Pulmonary artery endothelial cell (primary cell): Measurements from ENCODE around the gene IREB2. TPM values are rescaled to one million over a fixed set of nuclear protein-coding genes. Genes with fewer than 3 reads are reported as not detected.
"Not testable (repeated sequence)": the region's sequence is repeated elsewhere in the genome, so short reads cannot be mapped to it uniquely, and the experiment has no call there.

Experiments
- DNase-seq: peaks from one replicate; pipeline ENCODE4 v3.0.0-alpha.2; 2011; ENCODE audit warnings: low read depth, low spot score
- total RNA-seq: library from RNA; depleted of rRNA; stranded (reverse); fragments of >200 nt; gene quantifications from 2 replicates; pipeline ENCODE4 v1.2.3, GENCODE V29; 2014

IREB2 gene
- total RNA-seq, 1 donor from 2014 or later: 23.5 TPM

GRCh38 chr15:78434711-78435110 is 3.3 kb upstream of the IREB2 start:
- DNase-seq: not testable (repeated sequence)

- no peak for DNase-seq
Observed at GRCh38 chr15:78437107-78437761, 782 bp upstream of the IREB2 start.

DNA sequence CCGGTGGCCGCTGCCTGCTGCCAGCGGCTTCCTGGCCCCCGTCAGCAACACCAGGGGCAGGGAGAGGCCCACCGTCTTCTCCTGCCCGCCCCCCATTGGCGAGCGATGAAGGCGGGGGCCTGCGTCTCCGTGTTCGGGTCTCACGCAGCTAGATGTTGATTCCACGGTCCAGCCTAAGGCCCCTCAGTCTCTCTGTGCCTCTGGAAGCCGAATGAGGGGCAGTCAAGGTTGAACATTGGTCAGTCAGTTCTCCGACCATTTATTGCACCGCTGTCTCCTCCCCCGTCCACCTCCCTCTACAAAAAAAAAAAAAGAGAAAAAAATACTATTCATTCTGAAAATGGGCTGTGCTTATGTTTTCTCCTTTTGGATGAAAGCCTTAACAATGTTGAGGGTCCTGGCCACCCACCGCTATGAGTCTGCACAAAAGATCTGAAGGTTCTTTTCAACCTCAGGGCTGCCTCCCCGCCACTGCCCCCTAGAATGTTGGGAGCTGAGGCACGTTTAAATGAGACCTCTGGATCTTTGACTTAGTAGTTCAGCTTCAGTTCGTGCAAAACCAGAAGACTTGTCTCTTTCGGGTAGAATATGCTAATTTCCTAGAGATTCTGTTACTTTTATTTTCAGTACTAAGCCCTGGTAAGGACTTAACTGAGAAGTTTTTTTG is 736 bp downstream of the IREB2 start:
- no peak for DNase-seq

- DNase-seq: no peak
Observed at GRCh38 chr15:78440375-78441373, 2.7 kb downstream of the IREB2 start.

GRCh38 chr15:78444255-78444654 is 6.2 kb downstream of the IREB2 start:
- no peak for DNase-seq

GRCh38 chr15:78445875-78446274 is 7.9 kb downstream of the IREB2 start:
- DNase-seq: no peak

- DNase-seq: no peak
Observed at GRCh38 chr15:78446551-78446950, 8.5 kb downstream of the IREB2 start.

DNA sequence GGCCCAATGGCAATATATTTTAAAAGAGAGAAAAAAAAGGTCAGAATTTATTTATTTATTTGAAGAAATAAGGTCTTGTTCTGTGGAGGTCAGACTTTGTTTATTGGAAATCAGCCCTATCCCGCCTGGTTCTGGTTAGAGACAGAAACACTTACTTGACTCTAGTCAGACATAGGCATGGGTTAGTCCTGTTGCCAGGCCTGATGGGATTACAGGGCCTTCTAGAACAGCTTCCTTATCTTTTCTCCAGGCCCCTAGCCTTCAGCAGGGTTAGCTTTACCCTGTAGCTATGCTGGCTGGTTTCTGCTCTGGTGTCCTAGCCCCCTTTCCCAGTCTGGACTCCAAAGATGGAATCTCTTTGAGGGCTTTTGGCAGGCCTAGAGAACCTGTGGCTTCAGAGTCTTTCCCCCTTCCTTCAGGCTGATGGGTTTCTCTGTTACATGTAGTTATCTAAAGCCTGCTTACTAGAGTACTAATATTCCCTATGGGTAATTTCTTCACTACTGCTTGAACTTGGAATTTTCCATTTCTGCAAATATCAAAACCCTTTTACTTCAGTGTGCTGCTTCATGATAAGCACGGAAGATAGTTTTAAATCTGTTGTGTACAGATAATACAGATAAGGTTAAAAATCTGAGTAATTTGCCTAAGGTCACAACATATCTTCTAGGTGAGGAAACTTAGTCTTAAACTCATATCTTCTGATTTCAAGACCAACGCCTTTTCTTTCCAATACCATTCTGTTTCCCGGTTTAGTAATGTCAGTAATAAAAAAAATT is 10.6 kb downstream of the IREB2 start:
- DNase-seq: no peak

DNA sequence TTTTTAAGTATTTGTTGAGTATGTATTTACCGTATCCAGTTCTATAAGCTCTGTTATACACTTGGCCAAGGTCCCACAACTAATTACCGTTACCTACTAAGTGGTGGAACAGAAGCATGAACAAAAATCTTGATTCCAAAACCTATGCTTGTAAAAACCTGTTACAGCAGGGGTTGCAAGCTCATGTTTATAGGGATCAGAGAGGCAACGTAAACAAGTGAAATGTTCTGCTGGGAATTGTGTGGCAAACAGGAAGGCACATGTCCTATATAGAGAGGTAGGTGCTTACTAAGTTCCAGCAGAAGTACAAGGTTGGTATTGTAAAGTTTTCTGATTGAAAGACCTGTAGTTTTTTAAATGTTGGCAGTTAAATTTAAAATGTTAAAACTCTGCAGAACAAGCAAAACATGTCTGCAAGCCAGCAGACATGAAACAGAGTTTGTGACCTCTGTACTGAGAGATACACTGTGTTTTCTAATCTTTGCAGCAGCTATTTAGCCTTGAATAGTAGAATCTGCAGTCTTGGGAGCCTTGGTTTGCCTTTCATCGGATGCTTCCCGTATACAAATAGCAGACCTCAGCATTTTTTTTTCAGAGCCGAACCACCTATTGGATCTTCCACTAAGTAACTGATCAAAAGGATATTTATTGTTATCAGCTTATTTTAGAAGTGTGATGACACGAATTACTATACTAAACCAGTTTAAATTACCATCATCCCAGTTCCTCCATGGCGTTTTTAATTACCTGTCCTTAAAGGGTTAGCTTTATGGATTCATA is 11.4 kb downstream of the IREB2 start:
- DNase-seq: no peak

DNA sequence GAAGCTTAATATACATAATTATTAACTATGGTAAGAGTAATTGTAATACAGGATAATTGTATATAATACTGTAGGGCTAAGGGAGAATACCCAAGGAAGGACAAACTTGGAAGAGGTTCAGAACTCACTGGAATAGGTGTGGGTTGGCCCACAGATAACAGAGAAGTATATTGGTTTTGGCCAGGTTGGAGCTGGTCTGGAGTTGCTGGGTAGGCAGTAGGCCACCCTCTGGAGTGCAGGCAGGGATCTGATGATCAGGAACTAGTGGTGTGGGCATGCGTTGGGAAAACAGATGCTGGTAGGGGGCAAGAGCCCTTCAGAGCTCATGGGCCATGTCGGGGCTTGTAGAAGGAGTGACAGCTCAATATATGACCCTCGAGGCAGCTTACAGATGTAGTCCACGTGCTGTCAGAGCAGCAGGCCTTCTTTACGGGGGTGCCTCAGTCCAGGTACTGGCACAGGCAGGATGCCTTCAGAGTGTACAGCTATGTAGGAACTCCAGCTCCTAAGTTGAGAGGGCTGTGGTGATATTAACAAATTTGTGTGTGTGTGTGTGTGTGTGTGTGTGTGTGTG is 12.4 kb downstream of the IREB2 start:
- DNase-seq: no peak

DNA sequence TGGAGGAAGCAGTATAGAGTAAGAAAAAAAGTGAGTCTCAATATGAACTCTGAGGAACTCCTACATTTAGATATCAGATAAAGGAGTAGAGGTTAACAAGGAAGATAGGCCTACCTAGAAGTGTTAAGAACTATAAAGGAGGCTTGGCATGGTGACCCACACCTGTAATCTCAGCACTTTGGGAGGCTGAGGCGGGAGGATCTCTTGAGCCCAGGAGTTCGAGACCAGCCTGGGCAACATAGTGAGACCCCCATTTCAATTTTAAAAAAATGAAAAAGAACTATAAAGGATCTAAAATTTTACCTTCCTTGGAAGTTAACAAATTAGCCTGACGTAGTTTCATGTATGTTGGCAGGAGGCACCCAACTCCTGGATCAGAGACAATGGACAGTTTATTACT is 14.5 kb downstream of the IREB2 start:
- no peak for DNase-seq

DNA sequence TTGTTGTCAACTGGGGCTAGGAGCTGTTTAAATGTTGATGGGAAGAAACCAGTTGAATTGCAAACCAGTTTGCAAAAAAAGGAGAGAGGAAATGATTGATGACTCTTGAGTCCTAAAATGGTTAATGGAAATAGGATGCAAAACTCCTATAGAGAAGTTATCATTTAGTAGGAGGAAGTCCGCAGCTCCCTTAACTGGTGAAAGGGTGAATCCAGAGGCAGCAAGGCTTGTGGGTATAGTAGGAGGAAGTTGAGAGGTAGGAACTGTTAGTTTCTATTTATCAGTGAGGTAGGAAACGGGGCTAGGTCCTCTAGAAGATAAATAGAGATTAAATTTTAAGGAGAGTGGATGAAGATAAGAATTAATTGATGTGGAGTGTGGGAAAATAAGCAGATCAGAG is 15.4 kb downstream of the IREB2 start:
- no peak for DNase-seq

- no peak for DNase-seq
Observed at GRCh38 chr15:78454992-78455391, 17.0 kb downstream of the IREB2 start.

- DNase-seq: no peak
Observed at GRCh38 chr15:78455749-78456148, 17.7 kb downstream of the IREB2 start.

DNA sequence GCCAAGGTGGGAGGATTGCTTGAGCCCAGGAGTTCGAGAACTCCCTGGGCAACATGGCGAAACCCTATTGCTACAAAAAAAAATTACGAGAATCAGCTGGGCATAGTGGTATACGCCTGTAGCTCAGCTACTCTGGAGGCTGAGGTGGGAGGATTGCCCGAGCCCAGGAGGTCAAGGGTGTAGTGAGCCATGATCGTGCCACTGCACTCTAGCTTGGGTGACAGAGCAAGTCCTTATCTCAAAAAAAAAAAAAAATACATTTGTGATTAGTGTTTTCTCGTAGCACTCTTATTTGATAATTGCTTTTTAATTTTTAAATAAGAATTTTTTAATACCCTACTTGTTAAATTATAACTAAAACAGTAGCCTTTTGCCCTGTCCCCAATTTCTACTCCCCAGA is 18.4 kb downstream of the IREB2 start:
- no peak for DNase-seq

- DNase-seq: no peak
Observed at GRCh38 chr15:78457101-78457500, 19.1 kb downstream of the IREB2 start.

- no peak for DNase-seq
Observed at GRCh38 chr15:78460737-78461136, 22.7 kb downstream of the IREB2 start.

DNA sequence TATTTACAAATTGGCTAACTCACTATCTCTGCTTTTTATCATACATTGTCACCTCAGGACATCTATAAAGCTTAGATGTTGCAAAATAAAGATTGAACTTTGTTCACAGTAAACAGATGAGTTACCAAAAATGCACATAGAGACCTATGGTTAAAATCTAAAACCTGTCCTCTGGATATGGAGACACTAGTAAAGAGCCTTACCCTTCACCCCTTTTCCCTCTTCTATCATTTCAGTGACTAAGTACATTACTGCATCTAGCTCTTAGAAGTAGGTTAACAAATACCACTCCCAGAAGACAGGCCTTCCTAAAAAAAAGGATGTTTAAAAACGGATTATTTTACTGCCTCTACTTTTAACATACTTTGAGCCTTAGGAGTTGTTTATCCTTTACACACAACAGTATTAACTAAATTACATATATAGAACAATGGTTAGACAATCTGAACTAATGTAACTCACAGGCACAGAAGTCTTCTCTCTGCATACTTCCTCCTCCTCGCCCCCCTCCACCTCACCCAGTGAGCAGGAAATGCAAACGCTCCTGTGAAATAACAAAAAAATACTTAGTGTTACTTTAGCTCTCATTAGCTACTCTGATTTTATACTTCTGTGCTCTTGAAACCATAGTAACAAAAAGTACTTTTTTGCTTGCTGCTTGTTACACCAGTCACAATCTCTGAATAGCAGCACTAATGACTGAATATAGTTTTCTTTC is 23.3 kb downstream of the IREB2 start:
- DNase-seq: no peak

DNA sequence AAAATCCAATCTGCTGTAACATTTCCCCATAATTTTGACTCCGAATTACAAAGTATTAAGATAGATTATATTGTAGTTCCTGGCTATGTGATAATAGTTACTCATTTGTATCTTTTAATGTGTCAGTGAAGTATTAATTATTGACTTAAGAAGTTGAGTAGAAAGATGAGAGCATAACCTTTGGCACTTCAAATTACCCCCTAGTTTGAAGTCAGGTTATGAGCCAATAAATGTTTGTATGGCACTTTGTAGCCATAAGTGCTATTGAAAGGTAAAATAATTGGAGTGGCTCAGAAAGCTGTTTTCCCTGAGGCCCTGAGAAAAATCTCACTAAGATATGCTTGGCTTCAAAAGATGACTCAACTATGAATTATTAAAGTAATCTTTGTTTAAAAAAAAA is 31.0 kb downstream of the IREB2 start:
- DNase-seq: no peak

DNA sequence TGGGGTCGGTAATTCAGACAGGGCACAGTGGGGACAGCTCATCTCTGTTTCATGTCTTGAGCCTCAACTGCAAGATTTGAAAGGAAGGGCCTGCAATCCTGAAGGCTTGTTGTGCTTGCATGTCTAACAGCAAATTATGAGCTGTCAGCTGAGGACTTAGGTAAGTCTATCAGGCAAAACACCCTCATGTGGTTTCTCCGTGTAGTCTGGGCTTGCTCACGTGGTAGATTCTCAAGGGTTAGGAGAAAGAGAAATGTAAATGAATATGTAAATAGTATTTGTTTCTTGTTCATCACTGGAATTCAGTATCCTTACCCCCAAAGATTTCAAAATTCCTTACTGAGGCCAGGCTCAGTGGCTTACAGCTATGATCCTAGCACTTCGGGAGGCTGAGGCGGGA is 39.3 kb downstream of the IREB2 start:
- DNase-seq: no peak
